Liver (tissue), 3 donors: ENCODE results near the gene SYT17.

Experiments
- JUND ChIP-seq, 2 donors: IDR thresholded peaks; 2 replicates each; pipeline ENCODE4 v1.6.1; 2016; ENCODE audit warnings: antibody characterized with exemption in 2 of 2
- SP1 ChIP-seq: IDR thresholded peaks from 2 replicates; pipeline ENCODE4 v1.6.1; 2018; ENCODE audit warnings: antibody characterized with exemption, mild to moderate bottlenecking
- TAF1 ChIP-seq: conservative IDR thresholded peaks from 2 replicates; pipeline ENCODE4 v1.6.1; 2016; ENCODE audit warnings: antibody characterized with exemption, mild to moderate bottlenecking
- YY1 ChIP-seq: IDR thresholded peaks from 2 replicates; pipeline ENCODE4 v1.6.1; 2016; ENCODE audit warnings: antibody characterized with exemption, mild to moderate bottlenecking
- TF ChIP-seq, protein P1 (sequence below): fragments of 150-350 bp; IDR thresholded peaks from 2 replicates; pipeline ENCODE4 v1.5.1; 2017; ENCODE audit warnings: improper control_type of control experiment, low read depth, low read length; ENCODE audit not compliant: missing input control
- TF ChIP-seq, protein P2 (sequence below): IDR thresholded peaks from 2 replicates; pipeline ENCODE4 v1.6.1; 2016; ENCODE audit warnings: antibody characterized with exemption
- TF ChIP-seq, protein P3 (sequence below): IDR thresholded peaks from 2 replicates; pipeline ENCODE4 v1.6.1; 2016; ENCODE audit warnings: antibody characterized with exemption
- TF ChIP-seq, protein P4 (sequence below): IDR thresholded peaks from 2 replicates; pipeline ENCODE4 v1.6.1; 2016; ENCODE audit warnings: antibody characterized with exemption
- TF ChIP-seq, protein P5 (sequence below): IDR thresholded peaks from 2 replicates; pipeline ENCODE4 v1.6.1; 2016; ENCODE audit warnings: antibody characterized with exemption, mild to moderate bottlenecking
- donor health status: healthy.
- donor health status: healthy.

DNA sequence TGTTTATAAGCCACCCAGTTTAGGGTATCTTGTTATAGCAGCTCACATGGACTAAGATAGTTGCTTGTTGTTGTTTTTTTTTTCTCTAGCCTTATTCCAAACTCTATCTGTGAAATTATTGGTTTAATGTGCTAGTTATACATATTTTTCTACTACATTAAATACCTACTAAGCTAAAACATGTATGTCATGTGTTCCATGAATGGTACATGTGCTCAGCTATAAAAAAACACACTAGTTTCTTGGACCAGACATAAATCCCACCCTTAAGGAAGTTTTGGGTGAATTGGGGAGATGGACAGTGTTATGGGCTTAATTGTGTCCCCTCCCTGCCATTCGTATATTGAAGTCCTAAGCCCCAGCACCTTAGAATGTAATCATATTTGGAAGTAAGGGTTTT is 34.4 kb upstream of the SYT17 start:
- TF ChIP-seq, protein P1, sequence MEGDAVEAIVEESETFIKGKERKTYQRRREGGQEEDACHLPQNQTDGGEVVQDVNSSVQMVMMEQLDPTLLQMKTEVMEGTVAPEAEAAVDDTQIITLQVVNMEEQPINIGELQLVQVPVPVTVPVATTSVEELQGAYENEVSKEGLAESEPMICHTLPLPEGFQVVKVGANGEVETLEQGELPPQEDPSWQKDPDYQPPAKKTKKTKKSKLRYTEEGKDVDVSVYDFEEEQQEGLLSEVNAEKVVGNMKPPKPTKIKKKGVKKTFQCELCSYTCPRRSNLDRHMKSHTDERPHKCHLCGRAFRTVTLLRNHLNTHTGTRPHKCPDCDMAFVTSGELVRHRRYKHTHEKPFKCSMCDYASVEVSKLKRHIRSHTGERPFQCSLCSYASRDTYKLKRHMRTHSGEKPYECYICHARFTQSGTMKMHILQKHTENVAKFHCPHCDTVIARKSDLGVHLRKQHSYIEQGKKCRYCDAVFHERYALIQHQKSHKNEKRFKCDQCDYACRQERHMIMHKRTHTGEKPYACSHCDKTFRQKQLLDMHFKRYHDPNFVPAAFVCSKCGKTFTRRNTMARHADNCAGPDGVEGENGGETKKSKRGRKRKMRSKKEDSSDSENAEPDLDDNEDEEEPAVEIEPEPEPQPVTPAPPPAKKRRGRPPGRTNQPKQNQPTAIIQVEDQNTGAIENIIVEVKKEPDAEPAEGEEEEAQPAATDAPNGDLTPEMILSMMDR, result no peak
- TF ChIP-seq YY1, result no peak
- TF ChIP-seq JUND (IDR thresholded peaks at IDR 0.05), result no peak
- TF ChIP-seq TAF1, result no peak
- TF ChIP-seq, protein P2, sequence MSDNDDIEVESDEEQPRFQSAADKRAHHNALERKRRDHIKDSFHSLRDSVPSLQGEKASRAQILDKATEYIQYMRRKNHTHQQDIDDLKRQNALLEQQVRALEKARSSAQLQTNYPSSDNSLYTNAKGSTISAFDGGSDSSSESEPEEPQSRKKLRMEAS, result no peak
- TF ChIP-seq, protein P3, sequence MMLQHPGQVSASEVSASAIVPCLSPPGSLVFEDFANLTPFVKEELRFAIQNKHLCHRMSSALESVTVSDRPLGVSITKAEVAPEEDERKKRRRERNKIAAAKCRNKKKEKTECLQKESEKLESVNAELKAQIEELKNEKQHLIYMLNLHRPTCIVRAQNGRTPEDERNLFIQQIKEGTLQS, result no peak
- TF ChIP-seq, protein P4, sequence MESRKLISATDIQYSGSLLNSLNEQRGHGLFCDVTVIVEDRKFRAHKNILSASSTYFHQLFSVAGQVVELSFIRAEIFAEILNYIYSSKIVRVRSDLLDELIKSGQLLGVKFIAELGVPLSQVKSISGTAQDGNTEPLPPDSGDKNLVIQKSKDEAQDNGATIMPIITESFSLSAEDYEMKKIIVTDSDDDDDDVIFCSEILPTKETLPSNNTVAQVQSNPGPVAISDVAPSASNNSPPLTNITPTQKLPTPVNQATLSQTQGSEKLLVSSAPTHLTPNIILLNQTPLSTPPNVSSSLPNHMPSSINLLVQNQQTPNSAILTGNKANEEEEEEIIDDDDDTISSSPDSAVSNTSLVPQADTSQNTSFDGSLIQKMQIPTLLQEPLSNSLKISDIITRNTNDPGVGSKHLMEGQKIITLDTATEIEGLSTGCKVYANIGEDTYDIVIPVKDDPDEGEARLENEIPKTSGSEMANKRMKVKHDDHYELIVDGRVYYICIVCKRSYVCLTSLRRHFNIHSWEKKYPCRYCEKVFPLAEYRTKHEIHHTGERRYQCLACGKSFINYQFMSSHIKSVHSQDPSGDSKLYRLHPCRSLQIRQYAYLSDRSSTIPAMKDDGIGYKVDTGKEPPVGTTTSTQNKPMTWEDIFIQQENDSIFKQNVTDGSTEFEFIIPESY, result no peak
- no peak for TF ChIP-seq SP1
- TF ChIP-seq, protein P5, sequence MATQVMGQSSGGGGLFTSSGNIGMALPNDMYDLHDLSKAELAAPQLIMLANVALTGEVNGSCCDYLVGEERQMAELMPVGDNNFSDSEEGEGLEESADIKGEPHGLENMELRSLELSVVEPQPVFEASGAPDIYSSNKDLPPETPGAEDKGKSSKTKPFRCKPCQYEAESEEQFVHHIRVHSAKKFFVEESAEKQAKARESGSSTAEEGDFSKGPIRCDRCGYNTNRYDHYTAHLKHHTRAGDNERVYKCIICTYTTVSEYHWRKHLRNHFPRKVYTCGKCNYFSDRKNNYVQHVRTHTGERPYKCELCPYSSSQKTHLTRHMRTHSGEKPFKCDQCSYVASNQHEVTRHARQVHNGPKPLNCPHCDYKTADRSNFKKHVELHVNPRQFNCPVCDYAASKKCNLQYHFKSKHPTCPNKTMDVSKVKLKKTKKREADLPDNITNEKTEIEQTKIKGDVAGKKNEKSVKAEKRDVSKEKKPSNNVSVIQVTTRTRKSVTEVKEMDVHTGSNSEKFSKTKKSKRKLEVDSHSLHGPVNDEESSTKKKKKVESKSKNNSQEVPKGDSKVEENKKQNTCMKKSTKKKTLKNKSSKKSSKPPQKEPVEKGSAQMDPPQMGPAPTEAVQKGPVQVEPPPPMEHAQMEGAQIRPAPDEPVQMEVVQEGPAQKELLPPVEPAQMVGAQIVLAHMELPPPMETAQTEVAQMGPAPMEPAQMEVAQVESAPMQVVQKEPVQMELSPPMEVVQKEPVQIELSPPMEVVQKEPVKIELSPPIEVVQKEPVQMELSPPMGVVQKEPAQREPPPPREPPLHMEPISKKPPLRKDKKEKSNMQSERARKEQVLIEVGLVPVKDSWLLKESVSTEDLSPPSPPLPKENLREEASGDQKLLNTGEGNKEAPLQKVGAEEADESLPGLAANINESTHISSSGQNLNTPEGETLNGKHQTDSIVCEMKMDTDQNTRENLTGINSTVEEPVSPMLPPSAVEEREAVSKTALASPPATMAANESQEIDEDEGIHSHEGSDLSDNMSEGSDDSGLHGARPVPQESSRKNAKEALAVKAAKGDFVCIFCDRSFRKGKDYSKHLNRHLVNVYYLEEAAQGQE, result no peak
